Activated CD4-positive, CD25-positive, alpha-beta regulatory T cell treated with anti-CD3 and anti-CD28 coated beads, Interleukin-2, amount 50 U/mL, for 16 hours (primary cell): ENCODE results near the gene TDRD7.

ENCODE experiments used
- DNase-seq: peaks from one replicate; pipeline ENCODE4 v3.0.0-alpha.2; 2020; ENCODE audit warnings: low read depth, low spot score

The TDRD7 gene

GRCh38 chr9:97386733-97387503 lies 25.0 kb upstream of the TDRD7 start:
- DNase-seq, result peak; percentile 56

GRCh38 chr9:97387504-97387886 lies 24.4 kb upstream of the TDRD7 start:
- DNase-seq, result no peak

GRCh38 chr9:97387936-97388684 lies 23.8 kb upstream of the TDRD7 start:
- no peak for DNase-seq

GRCh38 chr9:97388721-97389238 lies 23.1 kb upstream of the TDRD7 start:
- DNase-seq, result no peak

- DNase-seq, result no peak
These were observed 22.6 kb upstream of the TDRD7 start for GRCh38 chr9:97389249-97389648.

- no peak for DNase-seq
These were observed 21.0 kb upstream of the TDRD7 start for GRCh38 chr9:97390791-97391406.

GRCh38 chr9:97394881-97395280 lies 17.0 kb upstream of the TDRD7 start:
- no peak for DNase-seq

- no peak for DNase-seq
These were observed 16.2 kb upstream of the TDRD7 start for GRCh38 chr9:97395745-97396144.

GRCh38 chr9:97396256-97396655 lies 15.6 kb upstream of the TDRD7 start:
- DNase-seq, result no peak

GRCh38 chr9:97397220-97397619 lies 14.7 kb upstream of the TDRD7 start:
- no peak for DNase-seq

GRCh38 chr9:97398999-97399758 lies 12.7 kb upstream of the TDRD7 start:
- peak; percentile 31 for DNase-seq

GRCh38 chr9:97403746-97404316 lies 8.1 kb upstream of the TDRD7 start:
- no peak for DNase-seq

GRCh38 chr9:97405551-97405950 lies 6.3 kb upstream of the TDRD7 start:
- no peak for DNase-seq

GRCh38 chr9:97406620-97407177 lies 5.2 kb upstream of the TDRD7 start:
- DNase-seq, result no peak

GRCh38 chr9:97408562-97408961 lies 3.3 kb upstream of the TDRD7 start:
- no peak for DNase-seq

- DNase-seq, result no peak
These were observed 482 bp upstream of the TDRD7 start for GRCh38 chr9:97411440-97411788.

GRCh38 chr9:97412626-97413385 lies 910 bp downstream of the TDRD7 start:
- no peak for DNase-seq

- DNase-seq, result no peak
These were observed 1.6 kb downstream of the TDRD7 start for GRCh38 chr9:97413462-97413861.

- DNase-seq, result no peak
These were observed 3.2 kb downstream of the TDRD7 start for GRCh38 chr9:97415146-97415545.

GRCh38 chr9:97418880-97419279 lies 7.0 kb downstream of the TDRD7 start:
- no peak for DNase-seq
